Neural crest cell (in vitro differentiated cells): ENCODE measurements around the gene NDRG3. TPM values are rescaled to one million over a fixed set of nuclear protein-coding genes. Genes with fewer than 3 reads are reported as not detected.

Experiments
- DNase-seq: peaks from one replicate; pipeline ENCODE4 v3.0.0; 2021; ENCODE audit warnings: low read depth, mixed read lengths, low spot score
- H3K27ac Mint-ChIP-seq: one replicate; pipeline ENCODE4 v1.8.0; 2021; ENCODE audit warnings: mild to moderate bottlenecking, mixed read lengths; ENCODE audit not compliant: unreplicated experiment
- H3K27me3 Mint-ChIP-seq: 2 replicates; pipeline ENCODE4 v1.8.0; 2021; ENCODE audit warnings: low read depth, mild to moderate bottlenecking, mixed read lengths
- H3K36me3 Mint-ChIP-seq: 2 replicates; pipeline ENCODE4 v1.8.0; 2021; ENCODE audit warnings: low read depth, mild to moderate bottlenecking, mixed read lengths
- H3K4me1 Mint-ChIP-seq: 2 replicates; pipeline ENCODE4 v1.8.0; 2021; ENCODE audit warnings: mixed read lengths
- H3K4me3 Mint-ChIP-seq: one replicate; pipeline ENCODE4 v1.8.0; 2021; ENCODE audit warnings: mild to moderate bottlenecking, mixed read lengths
- H3K9me3 Mint-ChIP-seq: 2 replicates; pipeline ENCODE4 v1.8.0; 2021; ENCODE audit warnings: mixed read lengths
- total RNA-seq: library from RNA; stranded (reverse); gene quantifications from 2 replicates; pipeline ENCODE4 v1.2.1, GENCODE V29; 2021
- TF ChIP-seq, protein P1 (sequence below): fragments of 200-600 bp; sonication (generic); conservative IDR thresholded peaks from 2 replicates; pipeline ENCODE4 v1.5.0; 2021; ENCODE audit warnings: antibody characterized with exemption, mild to moderate bottlenecking

The NDRG3 gene
- total RNA-seq, 1 donor from 2014 or later = 34.9 TPM

DNA sequence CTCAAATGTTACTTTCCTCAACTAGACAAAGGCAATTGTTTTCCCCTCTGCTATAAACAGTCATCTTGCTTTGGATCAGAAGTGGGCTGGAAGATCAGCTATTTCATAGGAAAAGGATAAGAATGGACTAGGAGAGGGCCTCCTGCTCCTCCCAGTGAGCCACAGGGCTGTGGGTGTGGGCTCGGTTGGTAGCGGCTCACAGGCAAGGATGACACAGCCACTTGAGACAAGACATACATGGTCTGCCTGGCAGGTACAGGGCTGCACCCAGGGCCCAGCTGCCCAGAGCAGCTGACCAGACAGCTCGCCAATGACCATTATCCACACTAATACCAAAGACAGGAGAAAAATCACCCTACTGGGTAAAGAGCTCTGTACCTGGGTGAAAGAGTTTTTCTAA, 90.9 kb downstream of the NDRG3 start:
- H3K27me3 Mint-ChIP-seq = no peaks in the 10 kb centered on the region
- no peaks in the 10 kb centered on the region for H3K9me3 Mint-ChIP-seq

DNA sequence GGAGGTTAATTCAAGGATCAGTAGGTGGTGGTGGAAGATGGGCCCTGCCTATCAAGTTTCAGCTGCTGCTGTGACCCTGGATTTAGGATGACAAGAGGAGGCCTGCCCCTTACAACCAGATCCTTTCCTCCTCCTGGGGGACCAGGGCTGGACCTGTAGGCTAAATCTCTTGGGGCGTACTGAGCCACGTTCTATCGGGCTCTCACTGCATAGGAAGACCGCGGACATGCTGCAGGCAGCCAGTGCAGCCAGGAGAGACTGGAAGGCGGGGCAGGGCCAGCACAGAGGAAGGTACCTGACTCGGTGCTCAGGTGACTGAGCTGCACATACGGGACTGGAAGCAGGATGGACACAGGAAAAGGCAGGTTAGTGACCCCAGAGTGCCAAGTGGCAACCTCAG, 91.4 kb downstream of the NDRG3 start:
- TF ChIP-seq, protein P1, sequence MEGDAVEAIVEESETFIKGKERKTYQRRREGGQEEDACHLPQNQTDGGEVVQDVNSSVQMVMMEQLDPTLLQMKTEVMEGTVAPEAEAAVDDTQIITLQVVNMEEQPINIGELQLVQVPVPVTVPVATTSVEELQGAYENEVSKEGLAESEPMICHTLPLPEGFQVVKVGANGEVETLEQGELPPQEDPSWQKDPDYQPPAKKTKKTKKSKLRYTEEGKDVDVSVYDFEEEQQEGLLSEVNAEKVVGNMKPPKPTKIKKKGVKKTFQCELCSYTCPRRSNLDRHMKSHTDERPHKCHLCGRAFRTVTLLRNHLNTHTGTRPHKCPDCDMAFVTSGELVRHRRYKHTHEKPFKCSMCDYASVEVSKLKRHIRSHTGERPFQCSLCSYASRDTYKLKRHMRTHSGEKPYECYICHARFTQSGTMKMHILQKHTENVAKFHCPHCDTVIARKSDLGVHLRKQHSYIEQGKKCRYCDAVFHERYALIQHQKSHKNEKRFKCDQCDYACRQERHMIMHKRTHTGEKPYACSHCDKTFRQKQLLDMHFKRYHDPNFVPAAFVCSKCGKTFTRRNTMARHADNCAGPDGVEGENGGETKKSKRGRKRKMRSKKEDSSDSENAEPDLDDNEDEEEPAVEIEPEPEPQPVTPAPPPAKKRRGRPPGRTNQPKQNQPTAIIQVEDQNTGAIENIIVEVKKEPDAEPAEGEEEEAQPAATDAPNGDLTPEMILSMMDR = no peak
- no peak for DNase-seq
- peak overlapping the region; percentile 8 for H3K27ac Mint-ChIP-seq
- H3K4me1 Mint-ChIP-seq = no peaks in the 10 kb centered on the region
- H3K9me3 Mint-ChIP-seq = no peaks in the 10 kb centered on the region
- no peak overlapping the region for H3K4me3 Mint-ChIP-seq
- no peaks in the 10 kb centered on the region for H3K27me3 Mint-ChIP-seq
- peaks cover 4% of the 10 kb centered on the region for H3K36me3 Mint-ChIP-seq

More for the DNA sequence above, 90.9 kb downstream of the NDRG3 start:
- Mint-ChIP-seq H3K4me1 (no peaks in the 10 kb centered on the region), H3K36me3 (peaks cover 4% of the 10 kb centered on the region), H3K4me3 (no peak overlapping the region), H3K27ac (peak overlapping the region; percentile 67)
- TF ChIP-seq, protein P1 = no peak
- DNase-seq = no peak

DNA sequence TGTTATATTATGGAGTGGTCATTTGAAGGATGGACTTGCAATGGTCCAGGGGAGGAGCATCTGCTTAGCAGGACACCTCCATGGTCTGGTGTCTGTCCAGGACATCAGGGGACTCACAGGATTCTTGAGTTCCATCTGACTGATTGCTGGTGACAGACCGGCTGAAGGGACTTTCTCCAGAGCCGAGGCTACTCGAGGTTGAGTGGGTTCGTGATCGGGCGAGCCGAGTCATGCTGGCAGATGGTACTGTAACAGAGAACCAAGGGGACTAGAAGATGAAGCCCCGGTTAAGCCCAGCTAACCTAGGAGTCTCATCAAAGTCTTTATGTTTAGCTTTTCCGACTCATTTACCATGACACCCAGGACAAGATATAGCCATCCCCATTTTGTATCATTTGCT, 92.4 kb downstream of the NDRG3 start:
- H3K4me3 Mint-ChIP-seq = no peak overlapping the region
- no peaks in the 10 kb centered on the region for H3K9me3 Mint-ChIP-seq
- TF ChIP-seq, protein P1 = no peak
- no peak for DNase-seq
- H3K27me3 Mint-ChIP-seq = no peaks in the 10 kb centered on the region
- no peaks in the 10 kb centered on the region for H3K4me1 Mint-ChIP-seq
- H3K27ac Mint-ChIP-seq = peak overlapping the region; percentile 1
- peaks cover 4% of the 10 kb centered on the region for H3K36me3 Mint-ChIP-seq

DNA sequence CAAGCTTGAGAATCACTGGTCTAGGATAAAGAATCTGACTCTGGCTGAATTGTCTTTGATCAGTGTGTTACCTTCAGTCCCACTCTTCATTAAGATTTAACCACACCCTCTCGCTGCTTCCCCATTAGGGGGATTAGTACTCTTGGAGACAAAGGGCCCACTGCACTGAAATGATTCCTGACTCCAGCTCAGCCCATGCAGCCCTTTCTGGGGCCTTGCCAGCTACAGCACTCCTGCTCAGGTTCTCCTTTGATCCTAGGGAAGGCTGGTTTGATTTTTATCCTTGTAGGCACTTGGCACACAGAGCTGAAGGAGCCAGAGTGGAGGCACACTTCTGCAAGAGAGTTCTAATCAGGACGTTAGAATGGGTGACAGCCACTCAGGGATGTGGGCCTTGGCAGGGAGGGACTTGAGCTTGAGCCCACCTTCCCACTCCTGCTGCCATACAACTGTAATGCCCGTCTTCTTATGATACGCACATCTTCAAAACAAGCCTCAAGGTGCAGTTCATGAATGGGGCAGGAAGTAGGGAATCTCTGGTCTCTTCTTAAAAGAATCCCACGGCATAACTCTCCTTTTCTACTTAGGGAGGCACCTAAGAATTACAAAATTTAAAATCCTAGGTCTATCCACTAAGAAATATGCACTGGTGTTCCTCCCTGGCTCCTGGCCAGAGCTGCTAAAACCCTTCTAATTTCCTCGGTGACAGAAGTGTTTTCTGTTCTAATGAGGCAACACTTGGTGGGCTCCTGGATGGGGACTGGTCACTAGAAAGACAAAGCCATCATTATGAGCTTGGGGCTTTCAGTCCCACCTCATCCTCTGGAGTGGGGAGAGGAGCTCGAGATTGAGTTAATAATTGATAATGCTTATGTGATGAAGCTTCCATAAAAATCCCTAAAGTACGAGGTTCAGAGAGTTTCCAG, 98.4 kb downstream of the NDRG3 start:
- H3K36me3 Mint-ChIP-seq = peaks cover 4% of the 10 kb centered on the region
- no peaks in the 10 kb centered on the region for H3K9me3 Mint-ChIP-seq
- H3K27ac Mint-ChIP-seq = no peak overlapping the region
- TF ChIP-seq, protein P1 = no peak
- H3K4me1 Mint-ChIP-seq = peaks cover 8% of the 10 kb centered on the region
- no peak overlapping the region for H3K4me3 Mint-ChIP-seq
- DNase-seq = no peak
- no peaks in the 10 kb centered on the region for H3K27me3 Mint-ChIP-seq

DNA sequence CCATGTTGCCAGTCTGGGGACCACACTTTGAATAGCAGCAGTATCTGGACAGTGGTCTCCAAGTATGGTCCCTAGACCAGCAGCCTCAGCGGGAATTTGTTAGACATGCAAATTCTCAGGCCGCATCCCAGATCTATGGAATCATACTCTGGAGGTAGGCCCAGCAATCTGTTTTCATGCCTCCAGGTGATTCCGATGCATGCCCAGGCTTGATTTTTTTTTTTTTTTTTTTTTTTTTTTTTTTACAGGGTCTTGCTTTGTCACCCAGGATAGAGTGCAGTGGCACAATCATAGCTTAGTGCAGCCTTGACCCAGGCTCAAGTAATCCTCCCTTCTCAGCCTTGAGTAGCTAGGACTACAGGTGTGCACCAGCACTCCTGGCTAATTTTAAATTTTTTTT, 99.2 kb downstream of the NDRG3 start:
- Mint-ChIP-seq H3K4me3 (no peak overlapping the region), H3K27me3 (no peaks in the 10 kb centered on the region), H3K27ac (no peak overlapping the region), H3K36me3 (peaks cover 4% of the 10 kb centered on the region), H3K9me3 (no peaks in the 10 kb centered on the region), H3K4me1 (peaks cover 8% of the 10 kb centered on the region)
- DNase-seq = no peak
- TF ChIP-seq, protein P1 = no peak
